ENCODE measurements around the gene SLC22A12. TPM values are rescaled to one million over a fixed set of nuclear protein-coding genes. Genes with fewer than 3 reads are reported as not detected.

SLC22A12 gene
- total and polyA plus RNA-seq, 2 experiments from 2014 or later = not detected

- Histone ChIP-seq H4K20me1 (replicated peaks; ENCODE audit: insufficient read depth) (no peaks in the 10 kb centered on the region), H3K4me1 (ENCODE audit: insufficient read depth) (0 out of 2 replicates have a peak, but pooled peaks cover 5% of the 10 kb centered on the region), H3K4me3 (no peak overlapping the region), H3K27me3 (ENCODE audit: insufficient read depth) (no peaks in the 10 kb centered on the region), H3K4me2 (no peak overlapping the region), H3K79me2 (replicated peaks; ENCODE audit: insufficient read depth) (no peaks in the 10 kb centered on the region), H3K9me2 (ENCODE audit: insufficient read depth) (no peaks in the 10 kb centered on the region), H3K36me3 (ENCODE audit: insufficient read depth) (no peaks in the 10 kb centered on the region), H2AFZ (no peak overlapping the region), H3K27ac (ENCODE audit: low read depth) (no peak overlapping the region), H3F3A (replicated peaks; ENCODE audit: low read depth) (no peaks in the 10 kb centered on the region)
- DNase-seq (ENCODE audit: low spot score) = no peak
- no peaks in the 10 kb centered on the region for H3K36me3 Mint-ChIP-seq (ENCODE audit: low read depth)
- H3K27me3 Mint-ChIP-seq (ENCODE audit: insufficient read depth, low read depth, poor library complexity) = peaks cover 14% of the 10 kb centered on the region
- no peak for TF ChIP-seq EZH2 (IDR thresholded peaks at IDR 0.05; ENCODE audit: low read depth, unreplicated experiment)
- no peak for TF ChIP-seq NANOG (IDR thresholded peaks at IDR 0.05; ENCODE audit: borderline replicate concordance)
- no peak for TF ChIP-seq ZNF331 (CRISPR knock-in tag; IDR thresholded peaks at IDR 0.05; ENCODE audit: low read depth)
- TF ChIP-seq EZH2phosphoT487 (IDR thresholded peaks at IDR 0.05; ENCODE audit: unreplicated experiment) = no peak
- TF ChIP-seq ETS1 (IDR thresholded peaks at IDR 0.05) = no peak
- TF ChIP-seq POLR2AphosphoS5 (IDR thresholded peaks at IDR 0.05; ENCODE audit: low read depth) = no peak
- TF ChIP-seq STAT1 (IDR thresholded peaks at IDR 0.05; ENCODE audit: unreplicated experiment) = no peak
- TF ChIP-seq REST (IDR thresholded peaks at IDR 0.05; ENCODE audit: unreplicated experiment) = no peak
- ATAC-seq = no peak
- H3K9me3 Mint-ChIP-seq = no peaks in the 10 kb centered on the region
- H3K27ac Mint-ChIP-seq = 0 out of 2 replicates have a peak overlapping the region, but pooled peaks have one; percentile 28
- H3K4me3 Mint-ChIP-seq = no peak overlapping the region
- peaks cover 17% of the 10 kb centered on the region for H3K4me1 Mint-ChIP-seq
Measured at GRCh38 chr11:64605656-64606585, 14.9 kb downstream of the SLC22A12 start.

GRCh38 chr11:64606796-64607380 lies 15.9 kb downstream of the SLC22A12 start:
- Histone ChIP-seq H3K4me1 (ENCODE audit: insufficient read depth) (0 out of 2 replicates have a peak, but pooled peaks cover 5% of the 10 kb centered on the region), H3K4me2 (no peak overlapping the region), H3K27me3 (ENCODE audit: insufficient read depth) (no peaks in the 10 kb centered on the region), H2AFZ (no peak overlapping the region), H3F3A (replicated peaks; ENCODE audit: low read depth) (no peaks in the 10 kb centered on the region), H3K4me3 (no peak overlapping the region), H4K20me1 (replicated peaks; ENCODE audit: insufficient read depth) (no peaks in the 10 kb centered on the region), H3K79me2 (replicated peaks; ENCODE audit: insufficient read depth) (no peaks in the 10 kb centered on the region), H3K27ac (ENCODE audit: low read depth) (no peak overlapping the region), H3K36me3 (ENCODE audit: insufficient read depth) (no peaks in the 10 kb centered on the region), H3K9me2 (ENCODE audit: insufficient read depth) (no peaks in the 10 kb centered on the region)
- Mint-ChIP-seq H3K4me1 (peaks cover 17% of the 10 kb centered on the region), H3K4me3 (no peak overlapping the region), H3K36me3 (ENCODE audit: low read depth) (no peaks in the 10 kb centered on the region), H3K27ac (no peak overlapping the region), H3K27me3 (ENCODE audit: insufficient read depth, low read depth, poor library complexity) (peaks cover 11% of the 10 kb centered on the region), H3K9me3 (no peaks in the 10 kb centered on the region)
- DNase-seq (ENCODE audit: low spot score) (no peak), ATAC-seq (no peak)
- no peak for TF ChIP-seq CREB1 (CRISPR knock-in tag; IDR thresholded peaks at IDR 0.05; ENCODE audit: low read depth)
- no peak for TF ChIP-seq REST (IDR thresholded peaks at IDR 0.05; ENCODE audit: unreplicated experiment)
